Measurements from ENCODE around the gene BCAR1. TPM values are rescaled to one million over a fixed set of nuclear protein-coding genes. Genes with fewer than 3 reads are reported as not detected.

BCAR1 gene
- total and polyA plus RNA-seq, 12 donors, result 54.6 to 85.2 (median 71.3) TPM

- Histone ChIP-seq H3K27ac (peak overlapping the region; percentile 91 to 98 (median 96)), H3K4me1 (peaks cover 71 to 94% (median 89%) of the 10 kb centered on the region in 9 donors), H3K27me3 (peaks cover 0 to 40% (median 0%) of the 10 kb centered on the region in 7 donors), H3K36me3 (peaks cover 0 to 7% (median 0%) of the 10 kb centered on the region in 9 donors), H3K4me3 (peak overlapping the region in 5 of 10 donors; percentile 10 to 99 (median 80)), H3K9me3 (no peaks in the 10 kb centered on the region)
- ATAC-seq (peak in 1 of 8 donors; percentile 6), DNase-seq (peak; percentile 42 to 64)
- no peak for TF ChIP-seq CTCF (IDR thresholded peaks at IDR 0.05)
- 28 to 31% methylated on average over 13 of the region's 13 CpGs for WGBS, 2 donors
- intact Hi-C loops (cut with DNase I), result no loop called here
Measured at GRCh38 chr16:75248142-75248535, 3.3 kb downstream of the BCAR1 start.

- H3K4me1 ChIP-seq, result peaks cover 62 to 91% (median 83%) of the 10 kb centered on the region in 9 donors
- H3K36me3 ChIP-seq, result peaks cover 0 to 16% (median 5%) of the 10 kb centered on the region in 9 donors
- DNase-seq (peak in 1 of 2 donors; percentile 23), ATAC-seq (no peak)
- H3K27me3 ChIP-seq, result peaks cover 0 to 34% (median 0%) of the 10 kb centered on the region in 7 donors
- TF ChIP-seq CTCF (IDR thresholded peaks at IDR 0.05), result no peak
- WGBS, 2 donors, result 70 to 76% methylated on average over 13 of the region's 13 CpGs
- no peaks in the 10 kb centered on the region for H3K9me3 ChIP-seq
- peak overlapping the region in 3 of 10 donors; percentile 10 to 87 (median 14) for H3K4me3 ChIP-seq
- intact Hi-C loops (cut with DNase I), result no loop called here
- peak overlapping the region in 9 of 10 donors; percentile 91 to 98 (median 96) for H3K27ac ChIP-seq
Measured at GRCh38 chr16:75247249-75247648, 4.2 kb downstream of the BCAR1 start.

GRCh38 chr16:75246504-75247205 is 4.8 kb downstream of the BCAR1 start:
- peak overlapping the region in 1 of 10 donors; percentile 29 for H3K4me3 ChIP-seq
- no peak for TF ChIP-seq CTCF (IDR thresholded peaks at IDR 0.05)
- H3K27ac ChIP-seq, result peak overlapping the region; percentile 73 to 98 (median 96)
- intact Hi-C loops (cut with DNase I), result no loop called here
- DNase-seq (no peak), ATAC-seq (no peak)
- WGBS, 2 donors, result 77 to 78% methylated on average over 12 of the region's 12 CpGs
- H3K36me3 ChIP-seq, result peaks cover 0 to 22% (median 6%) of the 10 kb centered on the region in 9 donors
- peaks cover 0 to 34% (median 0%) of the 10 kb centered on the region in 7 donors for H3K27me3 ChIP-seq
- H3K9me3 ChIP-seq, result no peaks in the 10 kb centered on the region
- peaks cover 56 to 91% (median 79%) of the 10 kb centered on the region in 9 donors for H3K4me1 ChIP-seq

GRCh38 chr16:75244844-75245758 is 6.3 kb downstream of the BCAR1 start:
- Histone ChIP-seq H3K4me3 (peak overlapping the region in 5 of 10 donors; percentile 13 to 29 (median 19)), H3K36me3 (peaks cover 0 to 37% (median 10%) of the 10 kb centered on the region in 9 donors), H3K9me3 (no peaks in the 10 kb centered on the region), H3K27ac (peak overlapping the region; percentile 73 to 98 (median 96)), H3K4me1 (peaks cover 59 to 99% (median 86%) of the 10 kb centered on the region in 9 donors), H3K27me3 (peaks cover 0 to 21% (median 0%) of the 10 kb centered on the region in 7 donors)
- DNase-seq, result peak; percentile 83 to 84
- WGBS, 2 donors, result 10 to 18% methylated on average over 25 of the region's 25 CpGs
- intact Hi-C loops (cut with DNase I), result no loop called here
- TF ChIP-seq CTCF (IDR thresholded peaks at IDR 0.05), result no peak
- peak; percentile 66 to 86 (median 78) for ATAC-seq
